HG02588 (cell line): ENCODE results near the gene MAPT.
"Not testable (repeated sequence)": the region's sequence is repeated elsewhere in the genome, so short reads cannot be mapped to it uniquely, and the experiment has no call there.

ENCODE experiments used
- ATAC-seq: cut with Tn5 transposase; IDR thresholded peaks from one replicate; pipeline ENCODE4 v1.9.1; 2021; ENCODE audit warnings: mild to moderate bottlenecking, moderate library complexity; ENCODE audit not compliant: unreplicated experiment

The MAPT gene

GRCh38 chr17:45896803-45897693 lies 2.7 kb downstream of the MAPT start:
- ATAC-seq, result no peak

DNA sequence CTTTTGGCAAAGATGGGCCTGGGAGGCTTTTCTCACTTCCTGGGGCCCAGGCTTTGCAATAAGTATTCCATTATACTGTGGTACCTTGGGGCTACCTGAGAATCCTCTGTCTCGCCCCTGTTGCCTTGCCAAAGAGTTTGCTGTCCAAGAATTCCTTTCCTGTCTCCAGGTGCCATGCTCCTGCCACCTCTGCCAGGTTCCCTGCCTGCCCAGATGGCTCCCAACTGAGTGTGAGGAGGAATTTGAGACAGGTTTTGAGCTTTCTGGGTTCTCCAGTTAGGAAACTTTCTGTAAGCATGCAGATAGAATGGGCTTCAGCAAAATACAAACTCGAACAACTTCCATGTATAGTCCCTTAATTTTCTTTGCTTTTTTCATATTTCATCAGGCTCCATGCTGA lies 5.8 kb downstream of the MAPT start:
- no peak for ATAC-seq

GRCh38 chr17:45900723-45901415 lies 6.5 kb downstream of the MAPT start:
- no peak for ATAC-seq

GRCh38 chr17:45902892-45903346 lies 8.6 kb downstream of the MAPT start:
- no peak for ATAC-seq

GRCh38 chr17:45904866-45905265 lies 10.5 kb downstream of the MAPT start:
- no peak for ATAC-seq

DNA sequence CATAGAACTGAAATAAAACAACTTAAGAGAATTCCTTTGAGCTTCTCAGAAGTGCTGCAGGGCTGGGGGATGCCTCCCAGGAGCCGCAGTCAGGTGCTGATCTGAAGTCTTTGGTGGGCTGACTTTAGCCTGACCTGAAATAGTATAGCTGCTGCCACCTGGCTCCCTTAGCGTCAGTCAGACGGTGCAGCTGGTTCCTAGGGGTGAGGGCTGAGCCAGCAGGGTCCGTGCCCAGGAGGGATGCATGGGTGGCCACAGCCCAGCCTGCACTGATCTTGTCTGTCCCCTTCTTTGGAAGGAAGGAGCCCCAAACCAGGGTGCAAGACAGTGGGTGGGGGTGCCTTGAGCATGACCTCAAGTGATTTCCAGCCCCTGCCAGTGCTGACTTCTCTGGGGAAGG lies 11.5 kb downstream of the MAPT start:
- ATAC-seq, result no peak

GRCh38 chr17:45906237-45906636 lies 11.9 kb downstream of the MAPT start:
- ATAC-seq, result no peak

DNA sequence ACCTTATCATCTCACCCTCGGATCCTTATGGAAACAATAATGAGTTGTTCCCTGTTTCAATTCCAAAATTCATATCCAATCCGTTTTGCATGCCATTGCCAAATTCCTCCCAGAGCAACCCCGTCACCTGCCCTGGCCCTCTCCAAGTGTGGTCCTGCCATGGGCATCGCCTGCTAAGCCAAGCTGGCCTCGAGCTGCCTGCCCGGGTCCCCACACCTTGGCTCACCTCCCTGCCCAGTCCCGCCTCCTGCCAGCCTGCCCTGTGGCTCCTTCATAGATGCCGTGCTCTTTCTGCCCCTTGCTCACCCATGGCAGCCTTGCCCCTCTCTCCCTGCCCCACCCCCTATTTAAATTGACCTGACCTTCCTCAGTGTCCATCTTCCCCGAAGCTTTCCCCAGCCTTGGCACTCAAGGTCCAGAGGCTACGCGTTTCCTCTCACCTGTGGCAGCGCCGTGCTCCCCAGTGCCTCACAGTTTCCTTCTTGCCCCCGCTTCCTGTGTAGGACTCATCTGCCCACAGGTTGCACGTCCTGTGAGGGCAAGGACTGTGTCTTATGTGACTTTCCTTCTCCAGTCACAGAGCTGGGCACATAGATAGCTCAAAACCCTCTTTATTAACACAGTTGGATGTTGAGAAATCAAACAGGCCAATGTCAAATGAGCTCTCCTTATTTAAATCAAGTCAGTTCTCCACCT lies 12.7 kb downstream of the MAPT start:
- ATAC-seq, result no peak

GRCh38 chr17:45907750-45908395 lies 13.5 kb downstream of the MAPT start:
- ATAC-seq, result no peak

DNA sequence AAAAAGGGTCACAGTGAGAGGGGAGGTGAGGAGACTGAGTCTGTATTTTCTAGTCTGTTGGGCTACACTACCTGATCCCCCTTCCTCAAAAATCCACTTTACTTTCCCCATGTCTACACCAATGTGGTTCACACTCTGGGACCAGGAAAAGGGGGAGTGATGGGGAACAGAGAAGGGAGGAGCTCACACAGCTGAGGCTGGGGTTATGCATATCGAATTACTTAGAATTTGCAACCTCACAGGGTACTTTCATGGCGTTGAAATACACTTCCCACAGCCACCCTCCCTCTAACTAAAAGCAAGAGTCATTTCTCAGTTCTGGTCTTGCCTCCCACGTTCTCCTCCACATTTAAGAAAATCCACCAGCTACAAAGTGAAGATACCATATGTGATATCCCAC lies 14.1 kb downstream of the MAPT start:
- ATAC-seq, result no peak

GRCh38 chr17:45908935-45909334 lies 14.6 kb downstream of the MAPT start:
- no peak for ATAC-seq

DNA sequence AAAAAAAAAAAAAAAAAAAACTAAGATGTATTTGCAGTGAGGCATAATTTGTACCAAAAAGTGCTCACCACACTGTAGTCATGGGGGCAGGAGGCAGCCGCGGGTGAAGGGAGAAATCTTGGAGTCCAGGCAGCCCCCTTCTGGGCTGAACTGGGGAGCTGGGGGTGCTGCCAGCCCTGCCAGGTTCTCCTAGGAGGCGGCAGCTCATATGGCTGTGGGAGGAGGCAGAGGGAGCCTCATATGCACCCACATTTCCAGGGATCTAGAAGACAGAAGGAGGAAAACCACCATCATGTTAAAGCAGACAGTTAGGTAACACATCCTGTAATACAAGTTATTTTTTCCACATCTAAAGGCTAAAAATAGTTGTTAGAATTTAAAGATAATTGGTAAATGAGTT lies 16.3 kb downstream of the MAPT start:
- no peak for ATAC-seq

GRCh38 chr17:45912319-45912718 lies 18.0 kb downstream of the MAPT start:
- ATAC-seq, result no peak

DNA sequence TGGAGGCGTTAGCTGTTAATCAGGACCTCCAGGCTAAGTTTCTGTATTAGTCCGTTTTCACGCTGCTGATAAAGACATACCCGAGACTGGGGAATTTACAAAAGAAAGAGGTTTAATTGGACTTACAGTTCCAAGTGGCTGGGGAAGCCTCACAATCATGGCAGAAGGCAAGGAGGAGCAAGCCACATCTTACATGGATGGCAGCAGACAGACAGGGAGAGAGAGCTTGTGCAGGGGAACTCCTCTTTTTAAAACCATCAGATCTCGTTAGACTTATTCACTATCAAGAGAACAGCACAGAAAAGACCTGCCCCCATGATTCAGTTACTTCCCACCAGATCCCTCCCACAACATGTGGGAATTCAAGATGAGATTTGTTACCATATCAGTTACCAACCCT lies 18.7 kb downstream of the MAPT start:
- not testable (repeated sequence) for ATAC-seq

DNA sequence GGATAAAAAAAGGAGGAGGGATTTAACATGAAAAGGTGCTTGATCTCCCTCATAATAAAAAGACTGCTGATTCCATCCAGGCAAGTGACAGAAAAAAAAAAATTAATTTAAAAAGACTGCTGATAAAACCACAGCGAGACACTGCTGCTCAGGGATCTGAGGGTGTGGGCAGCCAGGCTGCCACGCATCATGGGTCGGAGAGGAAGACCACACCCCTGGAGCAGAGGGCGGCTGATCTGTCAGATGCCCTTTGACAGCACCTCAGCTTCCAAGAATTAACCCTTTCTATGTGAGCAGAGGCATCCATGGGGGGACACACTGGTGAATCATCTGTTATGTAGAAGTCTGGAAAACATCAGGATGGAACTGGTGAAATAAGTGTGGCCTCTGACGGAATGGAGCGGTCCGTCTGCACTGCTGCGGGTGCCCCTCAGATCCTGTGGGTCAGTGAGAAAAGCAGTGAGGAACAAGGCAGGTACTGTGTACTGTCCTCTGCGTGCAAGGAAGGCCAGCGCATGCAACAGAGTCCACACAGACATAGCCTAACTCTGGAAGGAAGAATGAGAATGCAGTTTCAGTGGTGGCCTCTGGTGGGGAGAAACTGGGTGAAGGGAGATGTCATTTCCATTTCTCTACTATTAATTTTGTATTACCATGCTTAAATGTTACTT lies 19.8 kb downstream of the MAPT start:
- ATAC-seq, result no peak

- ATAC-seq, result no peak
Measured at GRCh38 chr17:45915263-45915662, 20.9 kb downstream of the MAPT start.

GRCh38 chr17:45917081-45917480 lies 22.7 kb downstream of the MAPT start:
- ATAC-seq, result no peak

- ATAC-seq, result no peak
Measured at GRCh38 chr17:45918241-45918745, 23.9 kb downstream of the MAPT start.

DNA sequence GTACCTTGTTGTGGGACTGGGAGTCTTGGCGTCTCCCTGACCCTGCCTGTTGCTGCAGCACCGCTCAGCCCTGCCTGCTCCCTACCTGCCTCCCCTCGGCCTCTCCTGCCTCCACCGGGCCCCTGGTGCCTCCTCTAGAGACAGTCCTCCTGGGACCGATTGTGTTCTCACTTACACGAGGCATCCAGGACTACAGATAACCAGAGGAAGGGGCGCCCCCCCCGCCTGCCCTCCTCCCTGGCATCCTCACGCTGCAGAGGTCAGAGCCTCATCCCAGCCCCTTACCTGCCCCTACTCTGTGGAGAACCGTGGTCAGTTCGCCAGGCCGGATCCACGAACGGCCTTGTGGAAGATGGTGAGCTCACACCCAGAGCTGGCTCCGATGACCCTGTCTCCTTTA lies 24.8 kb downstream of the MAPT start:
- ATAC-seq, result no peak

DNA sequence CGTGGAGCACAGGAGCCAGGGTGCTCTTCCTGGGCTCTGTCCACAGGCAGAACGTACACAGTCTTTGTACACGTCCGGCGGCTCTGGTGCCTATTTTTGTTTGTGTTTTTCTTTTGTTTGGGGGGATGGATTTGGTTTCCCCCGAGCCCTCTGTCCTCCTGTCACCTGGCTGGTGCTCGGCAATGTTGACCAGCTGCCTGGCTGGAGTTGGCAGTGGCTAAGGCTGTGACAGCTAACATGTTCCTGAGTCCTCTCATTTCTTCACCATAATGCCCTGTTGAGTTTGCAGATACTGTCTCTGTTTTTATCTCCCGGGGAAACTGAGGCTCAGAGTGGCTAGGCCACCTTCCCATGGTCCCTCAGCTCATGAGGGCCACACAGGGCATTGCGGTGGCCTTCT lies 25.7 kb downstream of the MAPT start:
- ATAC-seq, result no peak
